VCaP (cell line): ENCODE data around the gene PPM1H.
"Not testable (repeated sequence)": the region's sequence is repeated elsewhere in the genome, so short reads cannot be mapped to it uniquely, and the experiment has no call there.

Experiments used
- H3K27ac ChIP-seq: fragments of 450-650 bp; 2 replicates; pipeline ENCODE4 v1.5.1; 2017
- TF ChIP-seq, protein P1 (sequence below): fragments of 450-650 bp; conservative IDR thresholded peaks from 2 replicates; pipeline ENCODE4 v1.5.1; 2017; ENCODE audit warnings: mild to moderate bottlenecking, moderate library complexity

PPM1H gene

DNA sequence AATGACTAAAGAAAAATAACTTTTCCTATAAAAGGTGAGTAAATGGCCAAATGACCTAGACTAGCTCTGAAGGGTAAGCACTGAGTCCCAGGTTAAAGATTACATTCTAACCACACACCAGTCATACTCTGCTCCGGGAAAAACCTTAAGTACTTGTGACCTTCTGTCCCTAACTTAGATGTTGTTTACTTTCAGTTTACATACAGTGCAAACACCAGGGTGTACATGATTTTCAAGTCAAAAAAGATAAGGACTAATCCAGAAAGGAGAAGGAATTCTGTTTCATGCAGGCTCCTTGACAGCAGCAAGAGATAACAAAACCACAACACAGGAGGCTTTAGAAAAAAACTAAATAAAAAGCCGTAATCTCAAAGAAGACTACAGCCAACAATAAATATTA, 174.2 kb downstream of the PPM1H start:
- TF ChIP-seq, protein P1, sequence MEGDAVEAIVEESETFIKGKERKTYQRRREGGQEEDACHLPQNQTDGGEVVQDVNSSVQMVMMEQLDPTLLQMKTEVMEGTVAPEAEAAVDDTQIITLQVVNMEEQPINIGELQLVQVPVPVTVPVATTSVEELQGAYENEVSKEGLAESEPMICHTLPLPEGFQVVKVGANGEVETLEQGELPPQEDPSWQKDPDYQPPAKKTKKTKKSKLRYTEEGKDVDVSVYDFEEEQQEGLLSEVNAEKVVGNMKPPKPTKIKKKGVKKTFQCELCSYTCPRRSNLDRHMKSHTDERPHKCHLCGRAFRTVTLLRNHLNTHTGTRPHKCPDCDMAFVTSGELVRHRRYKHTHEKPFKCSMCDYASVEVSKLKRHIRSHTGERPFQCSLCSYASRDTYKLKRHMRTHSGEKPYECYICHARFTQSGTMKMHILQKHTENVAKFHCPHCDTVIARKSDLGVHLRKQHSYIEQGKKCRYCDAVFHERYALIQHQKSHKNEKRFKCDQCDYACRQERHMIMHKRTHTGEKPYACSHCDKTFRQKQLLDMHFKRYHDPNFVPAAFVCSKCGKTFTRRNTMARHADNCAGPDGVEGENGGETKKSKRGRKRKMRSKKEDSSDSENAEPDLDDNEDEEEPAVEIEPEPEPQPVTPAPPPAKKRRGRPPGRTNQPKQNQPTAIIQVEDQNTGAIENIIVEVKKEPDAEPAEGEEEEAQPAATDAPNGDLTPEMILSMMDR: no peak

DNA sequence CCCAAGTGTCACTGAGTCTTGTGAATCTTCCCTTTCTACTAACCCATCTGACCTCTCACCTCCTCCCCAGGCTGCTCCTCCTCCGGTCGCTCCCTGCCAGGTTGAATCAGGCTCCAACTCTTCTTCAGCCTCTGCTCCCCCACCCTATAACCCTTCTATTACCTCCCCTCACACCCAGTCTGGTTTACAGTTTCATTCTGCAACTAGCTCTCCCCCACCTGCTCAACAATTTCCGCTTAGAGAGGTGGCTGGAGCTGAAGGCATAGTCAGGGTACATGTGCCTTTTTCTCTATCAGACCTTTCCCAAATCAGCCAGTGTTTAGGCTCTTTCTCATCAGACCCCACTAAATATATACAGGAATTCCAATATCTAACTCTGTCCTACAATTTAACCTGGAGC, 174.6 kb downstream of the PPM1H start:
- H3K27ac ChIP-seq: not testable (repeated sequence)

More for the DNA sequence above, 174.2 kb downstream of the PPM1H start:
- no peak overlapping the region for H3K27ac ChIP-seq

DNA sequence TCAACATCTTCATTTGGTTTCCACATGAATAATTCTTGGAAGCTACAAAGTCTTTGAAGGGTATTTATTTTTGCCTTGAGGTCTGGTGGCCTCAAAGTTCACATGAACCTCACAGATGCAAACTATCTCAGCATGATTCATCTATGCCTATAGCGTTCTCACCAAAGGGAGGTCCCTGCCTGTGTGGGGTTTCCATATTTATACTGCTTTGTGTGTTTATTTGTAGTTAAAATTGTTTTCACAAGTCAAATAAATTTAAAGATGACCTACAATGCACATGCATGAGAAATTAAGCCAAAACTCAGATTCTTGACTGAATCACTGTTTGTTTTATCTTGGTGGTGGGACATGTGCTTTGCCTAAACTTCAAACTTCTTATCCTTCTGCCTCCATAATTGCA, 176.7 kb downstream of the PPM1H start:
- TF ChIP-seq, protein P1: no peak
- H3K27ac ChIP-seq: no peak overlapping the region

DNA sequence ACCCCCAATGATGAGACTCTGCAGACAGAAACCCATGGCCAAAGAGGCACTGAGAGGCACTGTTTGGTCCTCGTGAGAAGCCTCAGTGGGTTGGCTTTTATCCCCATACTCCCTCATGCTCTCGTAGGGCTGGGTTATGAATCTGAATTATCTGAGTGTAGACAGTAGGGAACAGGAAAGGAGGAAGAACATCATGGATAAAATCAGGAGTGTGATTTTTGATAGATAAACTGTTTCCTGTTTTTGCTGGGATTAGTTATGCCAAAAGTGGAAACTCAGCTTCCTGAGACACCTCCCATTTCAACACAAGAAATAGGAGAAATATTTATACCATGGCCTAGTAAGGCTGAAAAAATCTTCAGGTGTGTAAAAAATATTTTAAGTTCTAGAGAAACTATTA, 177.9 kb downstream of the PPM1H start:
- no peak overlapping the region; the same call in 1 of the 2 replicates for H3K27ac ChIP-seq
- TF ChIP-seq, protein P1: no peak

DNA sequence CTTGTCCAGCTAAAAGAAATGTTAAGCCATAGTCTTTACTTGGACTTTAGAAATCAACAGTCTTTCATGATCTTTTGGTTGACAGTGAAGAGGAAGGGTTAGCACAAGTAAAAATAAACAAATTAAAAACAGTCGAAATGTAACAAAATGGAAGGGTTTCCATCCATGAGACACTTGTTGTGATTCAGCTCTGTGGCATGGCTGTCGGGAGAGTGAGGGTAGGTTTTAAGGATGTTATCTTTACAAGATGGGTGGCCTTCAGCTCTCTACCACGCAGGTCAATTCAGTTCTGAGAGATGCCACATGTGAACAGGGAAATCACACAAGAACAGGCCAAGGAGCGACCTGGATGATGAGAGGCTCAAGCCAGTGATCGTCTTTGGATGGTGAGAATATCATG, 180.2 kb downstream of the PPM1H start:
- TF ChIP-seq, protein P1: no peak
- no peak overlapping the region for H3K27ac ChIP-seq

DNA sequence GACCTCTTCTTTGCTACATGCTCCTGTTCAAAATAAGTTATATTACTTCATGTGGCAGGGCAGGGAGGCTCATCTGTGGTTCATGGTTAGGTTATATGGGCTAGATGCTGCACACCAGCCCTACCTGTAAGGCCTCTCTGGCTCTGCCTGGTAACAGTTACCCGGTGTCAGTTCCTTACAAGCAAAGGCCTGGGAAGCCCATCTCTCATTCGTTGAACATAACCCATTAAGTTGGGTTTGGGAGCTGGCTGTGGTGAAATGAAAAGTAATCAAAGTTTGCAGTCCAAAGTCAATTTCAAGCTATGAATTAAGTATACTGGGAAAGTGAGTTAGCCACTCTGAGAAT, 183.2 kb downstream of the PPM1H start:
- no peak overlapping the region for H3K27ac ChIP-seq
- TF ChIP-seq, protein P1: no peak

DNA sequence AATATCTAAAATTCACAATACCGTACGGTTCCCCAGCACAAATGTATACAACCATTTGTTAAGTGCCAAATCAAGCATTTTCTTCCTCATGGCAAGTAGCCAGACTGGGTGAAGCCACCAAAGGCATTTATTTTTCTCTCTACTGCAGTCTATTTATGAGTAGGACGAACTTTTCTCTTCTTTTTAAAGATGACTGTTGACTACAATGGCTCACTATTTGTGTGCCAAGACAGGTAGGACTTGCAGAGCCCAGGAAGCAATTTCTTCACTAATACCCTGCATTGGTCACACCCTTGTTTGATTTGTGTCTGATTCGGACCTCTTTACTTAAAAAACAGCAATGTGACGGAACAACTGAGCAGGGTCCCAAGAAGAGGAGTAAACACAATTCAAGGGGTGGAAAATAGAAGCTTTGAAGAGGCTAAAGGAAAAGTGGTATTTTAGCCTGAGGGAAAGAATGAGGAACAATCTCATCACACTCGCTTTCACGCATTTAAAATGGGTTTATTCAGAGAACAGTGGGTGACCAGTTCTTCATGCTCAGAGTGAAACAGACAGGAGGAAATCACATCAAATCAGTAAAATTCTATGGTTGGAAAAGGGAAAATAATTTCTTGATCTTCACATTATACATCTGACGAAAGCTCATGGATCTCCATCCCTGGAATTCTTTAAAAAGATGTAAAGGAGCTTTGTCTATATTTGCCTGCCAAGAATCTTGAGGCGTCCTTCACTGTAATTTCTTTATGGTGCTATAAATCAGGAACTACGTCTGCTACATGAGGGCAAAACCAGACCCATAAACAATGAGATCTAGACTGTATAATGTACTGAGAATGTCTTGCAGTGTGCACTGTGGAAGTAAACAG, 183.8 kb downstream of the PPM1H start:
- no peak overlapping the region for H3K27ac ChIP-seq
- TF ChIP-seq, protein P1: no peak

DNA sequence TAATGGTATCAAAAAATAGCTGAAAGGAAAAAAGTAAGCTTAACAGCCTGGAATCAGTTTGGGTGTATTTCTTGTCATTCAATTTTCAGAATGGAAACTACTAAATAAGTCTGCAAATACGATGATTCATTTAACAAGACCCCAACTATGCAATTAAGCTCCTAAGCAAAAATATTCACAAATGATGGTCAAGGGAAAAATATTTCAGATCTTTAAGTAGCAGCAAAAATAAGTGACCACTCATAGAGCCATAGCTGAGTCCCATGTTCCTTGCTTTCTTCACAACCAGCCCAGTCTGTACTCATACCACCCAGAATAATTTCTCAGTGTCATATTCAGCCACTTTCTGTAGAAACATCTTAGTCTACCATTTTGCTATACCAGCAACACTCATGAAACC, 185.4 kb downstream of the PPM1H start:
- H3K27ac ChIP-seq: no peak overlapping the region
- TF ChIP-seq, protein P1: no peak
